ENCODE measurements around the gene EVC. TPM values are rescaled to one million over a fixed set of nuclear protein-coding genes. Genes with fewer than 3 reads are reported as not detected.
A peak's percentile ranks its signal among the peaks of the same experiment; 100 is the strongest.

EVC gene
- total RNA-seq, 2 donors from 2014 or later = 25.5 to 29.0 TPM

DNA sequence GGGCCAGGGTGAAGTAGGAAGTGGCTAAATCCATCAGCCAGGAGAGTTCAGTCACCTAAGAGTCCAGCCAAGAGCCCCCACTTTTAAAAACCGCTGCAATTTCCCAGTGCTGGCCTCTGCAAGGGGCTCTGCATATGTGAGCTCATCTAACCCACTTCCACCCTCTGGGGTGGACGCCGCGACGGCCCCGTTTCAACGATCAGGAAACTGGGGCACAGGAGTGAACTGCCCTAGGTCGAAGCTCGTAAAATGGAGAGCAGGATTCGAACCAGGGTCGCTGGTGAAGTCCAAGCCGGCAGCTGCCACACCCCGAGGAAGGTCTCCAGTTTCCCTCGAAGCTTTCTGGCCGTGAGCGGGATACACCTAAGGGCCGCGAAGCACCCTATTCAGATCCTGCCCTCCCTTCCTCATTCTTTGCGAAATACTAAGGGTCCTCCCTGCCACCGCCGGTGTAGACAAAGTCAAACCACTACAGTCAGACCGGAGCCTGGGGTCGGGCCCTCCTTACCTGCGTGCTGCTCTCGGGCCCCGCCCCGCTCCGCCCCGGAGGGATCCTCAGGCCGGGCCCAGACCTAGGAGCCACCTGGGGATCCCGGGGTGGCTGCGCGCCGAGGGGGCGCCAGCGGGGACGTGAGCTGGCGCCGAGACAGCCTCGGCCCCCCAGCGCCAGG, 3.1 kb upstream of the EVC start:
- TF ChIP-seq, protein P1, sequence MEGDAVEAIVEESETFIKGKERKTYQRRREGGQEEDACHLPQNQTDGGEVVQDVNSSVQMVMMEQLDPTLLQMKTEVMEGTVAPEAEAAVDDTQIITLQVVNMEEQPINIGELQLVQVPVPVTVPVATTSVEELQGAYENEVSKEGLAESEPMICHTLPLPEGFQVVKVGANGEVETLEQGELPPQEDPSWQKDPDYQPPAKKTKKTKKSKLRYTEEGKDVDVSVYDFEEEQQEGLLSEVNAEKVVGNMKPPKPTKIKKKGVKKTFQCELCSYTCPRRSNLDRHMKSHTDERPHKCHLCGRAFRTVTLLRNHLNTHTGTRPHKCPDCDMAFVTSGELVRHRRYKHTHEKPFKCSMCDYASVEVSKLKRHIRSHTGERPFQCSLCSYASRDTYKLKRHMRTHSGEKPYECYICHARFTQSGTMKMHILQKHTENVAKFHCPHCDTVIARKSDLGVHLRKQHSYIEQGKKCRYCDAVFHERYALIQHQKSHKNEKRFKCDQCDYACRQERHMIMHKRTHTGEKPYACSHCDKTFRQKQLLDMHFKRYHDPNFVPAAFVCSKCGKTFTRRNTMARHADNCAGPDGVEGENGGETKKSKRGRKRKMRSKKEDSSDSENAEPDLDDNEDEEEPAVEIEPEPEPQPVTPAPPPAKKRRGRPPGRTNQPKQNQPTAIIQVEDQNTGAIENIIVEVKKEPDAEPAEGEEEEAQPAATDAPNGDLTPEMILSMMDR (conservative IDR thresholded peaks at IDR 0.05) = no peak
- Mint-ChIP-seq H3K36me3 (ENCODE audit: low read depth) (peaks cover 31% of the 10 kb centered on the region), H3K27ac (no peak overlapping the region), H3K9me3 (peaks cover 23% of the 10 kb centered on the region), H3K27me3 (ENCODE audit: insufficient read depth) (peaks cover 24% of the 10 kb centered on the region), H3K4me1 (peaks cover 17% of the 10 kb centered on the region), H3K4me3 (peak overlapping the region; percentile 64)
- Histone ChIP-seq H3K4me1 (ENCODE audit: control insufficient read depth, insufficient read depth, low read length) (no peaks in the 10 kb centered on the region), H3K27ac (ENCODE audit: low read depth, low read length) (no peak overlapping the region), H3K36me3 (ENCODE audit: control insufficient read depth, insufficient read depth, low read length) (no peaks in the 10 kb centered on the region), H3K4me3 (ENCODE audit: low read length) (peak overlapping the region; percentile 78), H3K27me3 (ENCODE audit: control insufficient read depth, insufficient read depth, low read length, poor library complexity, severe bottlenecking) (peaks cover 31% of the 10 kb centered on the region), H3K9ac (ENCODE audit: extremely low read depth, low read length, poor library complexity, severe bottlenecking) (no peak overlapping the region), H3K9me3 (ENCODE audit: control insufficient read depth, low read length) (peaks cover 14% of the 10 kb centered on the region)
- no peak for DNase-seq
- WGBS, 2 experiments (ENCODE audit: insufficient coverage in 1 of 2, insufficient read length in 1 of 2) = 18 to 22% methylated on average over 28 to 41 of the region's 41 CpGs

DNA sequence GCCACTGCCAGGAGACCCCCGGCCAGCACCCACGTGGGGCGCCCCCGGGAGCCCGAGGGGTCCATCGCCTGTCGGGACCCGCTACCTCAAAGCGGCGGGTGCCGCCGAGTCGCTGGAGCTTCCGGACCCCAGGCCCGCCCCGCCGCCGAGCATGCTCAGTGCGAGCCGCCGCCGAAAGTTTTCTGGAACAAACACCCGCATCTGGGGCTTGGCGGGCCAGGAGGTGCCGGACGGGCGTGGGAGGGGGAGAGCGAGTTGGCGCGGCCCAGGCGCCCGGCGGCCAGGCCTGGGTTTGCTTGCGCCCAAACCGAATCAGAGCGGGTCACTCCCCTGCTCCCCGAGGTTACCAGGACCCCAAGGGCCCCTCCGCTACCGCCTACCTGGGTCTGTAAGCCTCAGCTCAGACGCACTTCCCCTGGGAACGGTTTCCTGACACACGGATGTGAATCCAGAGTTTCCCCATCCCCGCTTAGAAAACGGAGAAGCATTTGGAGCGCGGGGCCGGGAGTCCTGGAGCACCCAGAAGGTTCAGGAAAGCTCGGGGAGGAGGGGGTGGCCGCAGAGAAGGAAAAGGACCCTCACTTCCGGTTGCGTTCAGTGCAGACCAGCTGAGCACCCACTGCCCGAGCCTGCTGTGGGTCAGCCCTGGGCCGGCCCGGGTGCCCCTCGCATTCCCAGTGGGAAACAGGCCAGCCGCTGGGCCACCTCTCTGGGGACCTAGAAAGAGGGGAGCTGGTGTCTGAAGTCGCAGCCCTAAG, 2.4 kb upstream of the EVC start, which contains the start of gene EVC2:
EVC2 (minus strand) TSS at position 111 of the 758 bp plus-strand sequence; CDS start at position 65, 46 bp downstream.
- H3K4me3 Mint-ChIP-seq = peak within 1 kb of the TSS; percentile 64
- WGBS, 2 experiments (ENCODE audit: insufficient coverage in 1 of 2, insufficient read length in 1 of 2) = 19% methylated on average over 26 to 57 of the region's 57 CpGs
- Histone ChIP-seq H3K36me3 (ENCODE audit: control insufficient read depth, insufficient read depth, low read length) (no peaks in the 10 kb centered on the region), H3K4me3 (ENCODE audit: low read length) (peak within 1 kb of the TSS; percentile 78), H3K9me3 (ENCODE audit: control insufficient read depth, low read length) (peaks cover 14% of the 10 kb centered on the region), H3K4me1 (ENCODE audit: control insufficient read depth, insufficient read depth, low read length) (no peaks in the 10 kb centered on the region), H3K27ac (ENCODE audit: low read depth, low read length) (no peak within 1 kb of the TSS), H3K9ac (ENCODE audit: extremely low read depth, low read length, poor library complexity, severe bottlenecking) (no peak within 1 kb of the TSS), H3K27me3 (ENCODE audit: control insufficient read depth, insufficient read depth, low read length, poor library complexity, severe bottlenecking) (peaks cover 33% of the 10 kb centered on the region)
- TF ChIP-seq, protein P1 (conservative IDR thresholded peaks at IDR 0.05) = no peak
- peaks cover 20% of the 10 kb centered on the region for H3K9me3 Mint-ChIP-seq
- peaks cover 25% of the 10 kb centered on the region for H3K27me3 Mint-ChIP-seq (ENCODE audit: insufficient read depth)
- peak; percentile 88 for DNase-seq
- peak within 1 kb of the TSS; percentile 55 for H3K27ac Mint-ChIP-seq
- peaks cover 17% of the 10 kb centered on the region for H3K4me1 Mint-ChIP-seq
- peaks cover 25% of the 10 kb centered on the region for H3K36me3 Mint-ChIP-seq (ENCODE audit: low read depth)

DNA sequence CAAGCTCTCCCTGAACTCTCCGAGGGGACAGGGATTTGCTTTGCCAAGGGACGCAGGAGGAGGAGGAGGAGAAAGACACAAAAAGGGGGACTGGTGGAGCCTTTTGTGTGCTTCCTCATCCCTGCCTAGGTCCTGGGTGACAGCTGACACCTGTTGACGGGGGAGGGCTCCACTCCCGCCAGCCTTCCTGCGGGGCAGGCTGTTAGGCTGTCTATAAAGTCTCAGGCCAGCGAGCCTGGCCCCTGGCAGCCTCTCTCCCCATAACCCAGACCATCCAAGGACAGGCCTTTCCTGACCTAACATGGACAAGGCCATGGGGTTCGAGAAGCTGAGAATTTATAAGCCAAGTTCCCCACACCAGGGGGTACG, 1.8 kb upstream of the EVC start:
- Mint-ChIP-seq H3K27me3 (ENCODE audit: insufficient read depth) (peaks cover 29% of the 10 kb centered on the region), H3K36me3 (ENCODE audit: low read depth) (peaks cover 24% of the 10 kb centered on the region), H3K4me1 (peaks cover 17% of the 10 kb centered on the region), H3K9me3 (peaks cover 18% of the 10 kb centered on the region), H3K4me3 (peak overlapping the region; percentile 64), H3K27ac (no peak overlapping the region)
- WGBS, 2 experiments (ENCODE audit: insufficient coverage in 1 of 2, insufficient read length in 1 of 2) = 82 to 84% methylated on average over 4 to 8 of the region's 8 CpGs
- Histone ChIP-seq H3K9me3 (ENCODE audit: control insufficient read depth, low read length) (peaks cover 14% of the 10 kb centered on the region), H3K4me1 (ENCODE audit: control insufficient read depth, insufficient read depth, low read length) (no peaks in the 10 kb centered on the region), H3K36me3 (ENCODE audit: control insufficient read depth, insufficient read depth, low read length) (no peaks in the 10 kb centered on the region), H3K27ac (ENCODE audit: low read depth, low read length) (no peak overlapping the region), H3K4me3 (ENCODE audit: low read length) (no peak overlapping the region), H3K27me3 (ENCODE audit: control insufficient read depth, insufficient read depth, low read length, poor library complexity, severe bottlenecking) (peaks cover 33% of the 10 kb centered on the region), H3K9ac (ENCODE audit: extremely low read depth, low read length, poor library complexity, severe bottlenecking) (no peak overlapping the region)
- TF ChIP-seq, protein P1 (conservative IDR thresholded peaks at IDR 0.05) = peak; percentile 12
- no peak for DNase-seq
